H1 (cell line): ENCODE measurements around the gene ADSS1. TPM values are rescaled to one million over a fixed set of nuclear protein-coding genes. Genes with fewer than 3 reads are reported as not detected.

Experiments used
- CTCF ChIA-PET: fragments of 300-600 bp; sonication (Branson Sonifier 250); formaldehyde crosslinking; loops from one replicate; lab custom pipeline; 2021; ENCODE audit not compliant: partially characterized antibody; lab: Charles Lee
- POLR2A ChIA-PET: fragments of 300-600 bp; sonication (Branson Sonifier 250); formaldehyde crosslinking; loops from one replicate; lab custom pipeline; 2021; ENCODE audit warnings: inconsistent platforms; ENCODE audit not compliant: partially characterized antibody; lab: Charles Lee
- DNase-seq, 2 experiments: peaks; one replicate each; pipeline versions ENCODE4 v3.0.0 to v3.0.0-alpha.2; 2010 to 2022; ENCODE audit warnings: low spot score in 2 of 2, low read depth in 1 of 2, mixed read lengths in 1 of 2
- FAIRE-seq: peaks from 2 replicates; lab custom pipeline; 2011; peaks lifted over from hg19 to GRCh38; lab: Jason Lieb, UNC
- H2AFZ ChIP-seq: 2 replicates; pipeline ENCODE4 v1.8.1; 2012; ENCODE audit warnings: low read length, inconsistent platforms
- H2AK5ac ChIP-seq: 2 replicates; pipeline ENCODE4 v1.6.1; 2013; ENCODE audit warnings: low read depth, low read length
- H2BK120ac ChIP-seq: replicated peaks from 2 replicates; pipeline ENCODE3; 2013; ENCODE audit warnings: low read depth, low read length, inconsistent platforms
- H2BK12ac ChIP-seq: 2 replicates; pipeline ENCODE4 v1.6.1; 2013; ENCODE audit warnings: low read depth, low read length
- H2BK15ac ChIP-seq: 2 replicates; pipeline ENCODE4 v1.6.1; 2013; ENCODE audit warnings: low read length
- H2BK20ac ChIP-seq: 2 replicates; pipeline ENCODE4 v1.6.1; 2013; ENCODE audit warnings: low read length
- H2BK5ac ChIP-seq: 2 replicates; pipeline ENCODE4 v1.6.1; 2013; ENCODE audit warnings: low read depth, low read length
- H3K14ac ChIP-seq: 2 replicates; pipeline ENCODE4 v1.6.1; 2013; ENCODE audit warnings: inconsistent platforms; ENCODE audit not compliant: insufficient read length
- H3K18ac ChIP-seq: 2 replicates; pipeline ENCODE4 v1.6.1; 2013; ENCODE audit warnings: low read length; ENCODE audit errors: extremely low read depth
- H3K23ac ChIP-seq: 2 replicates; pipeline ENCODE4 v1.6.1; 2013; ENCODE audit warnings: inconsistent platforms; ENCODE audit not compliant: insufficient read length
- H3K23me2 ChIP-seq: 2 replicates; pipeline ENCODE4 v1.6.1; 2013; ENCODE audit warnings: low read depth, low read length
- H3K27ac ChIP-seq: 2 replicates; pipeline ENCODE4 v1.6.1; 2011; ENCODE audit warnings: low read depth, low read length, inconsistent platforms
- H3K27me3 ChIP-seq, 4 experiments: replicated peaks in 1 of 4; 1 replicate in 1 of 4; 2 replicates in 3 of 4; pipeline versions ENCODE4 v1.6.1 to v1.8.1; 2011 to 2013; ENCODE audit warnings: low read length in 3 of 4, mild to moderate bottlenecking in 3 of 4, inconsistent platforms in 2 of 4, mixed read lengths in 2 of 4, moderate library complexity in 1 of 4; ENCODE audit not compliant: control insufficient read depth in 3 of 4, insufficient read depth in 3 of 4; ENCODE audit errors: extremely low read depth in 1 of 4
- H3K36me3 ChIP-seq, 4 experiments: 2 replicates each; pipeline versions ENCODE4 v1.6.1 to v1.8.1; 2011 to 2013; ENCODE audit warnings: mild to moderate bottlenecking in 4 of 4, low read length in 3 of 4, moderate library complexity in 2 of 4, control low read depth in 1 of 4, inconsistent platforms in 1 of 4; ENCODE audit not compliant: insufficient read depth in 4 of 4, control insufficient read depth in 2 of 4
- H3K4ac ChIP-seq: replicated peaks from 2 replicates; pipeline ENCODE3; 2013; ENCODE audit warnings: low read length, low read depth, mixed read lengths, inconsistent platforms; ENCODE audit not compliant: insufficient read length
- H3K4me1 ChIP-seq, 4 experiments: replicated peaks in 1 of 4; 1 replicate in 1 of 4; 2 replicates in 3 of 4; pipeline versions ENCODE4 v1.6.1 to v1.8.1; 2011 to 2013; ENCODE audit warnings: low read length in 3 of 4, inconsistent platforms in 2 of 4, mixed read lengths in 1 of 4; ENCODE audit not compliant: insufficient read depth in 4 of 4, control insufficient read depth in 3 of 4
- H3K4me2 ChIP-seq, 2 experiments: 2 replicates each; pipeline versions ENCODE4 v1.6.1 to v1.8.1; 2011 to 2013; ENCODE audit warnings: low read depth in 2 of 2, low read length in 2 of 2, control low read depth in 1 of 2, inconsistent platforms in 1 of 2, mild to moderate bottlenecking in 1 of 2; ENCODE audit not compliant: insufficient read depth in 1 of 2
- H3K4me3 ChIP-seq, 4 experiments: fragments of 200-600, 300-600 bp in 1 of 4; sonication (generic), shearing (Covaris generic), sonication (Bioruptor Twin) in 1 of 4; 2 replicates each; pipeline versions ENCODE4 v1.5.1 to v1.8.1; 2011 to 2016; ENCODE audit warnings: low read length in 4 of 4, low read depth in 3 of 4, control low read depth in 2 of 4, inconsistent platforms in 2 of 4, mild to moderate bottlenecking in 2 of 4, mixed read lengths in 1 of 4, moderate library complexity in 1 of 4; ENCODE audit not compliant: insufficient read depth in 2 of 4; ENCODE audit errors: extremely low read depth in 1 of 4
- H3K56ac ChIP-seq: replicated peaks from 2 replicates; pipeline ENCODE3; 2013; ENCODE audit warnings: low read depth, mild to moderate bottlenecking, mixed read lengths, low read length, inconsistent platforms; ENCODE audit not compliant: insufficient read length
- H3K79me1 ChIP-seq: 2 replicates; pipeline ENCODE4 v1.6.1; 2013; ENCODE audit warnings: low read depth, low read length, control low read depth
- H3K79me2 ChIP-seq, 2 experiments: 2 replicates each; pipeline versions ENCODE4 v1.6.1 to v1.8.1; 2012 to 2013; ENCODE audit warnings: low read length in 2 of 2, mild to moderate bottlenecking in 2 of 2, inconsistent platforms in 1 of 2; ENCODE audit not compliant: insufficient read depth in 2 of 2, control insufficient read depth in 1 of 2
- H3K9ac ChIP-seq, 4 experiments: replicated peaks in 1 of 4; 1 replicate in 1 of 4; 2 replicates in 3 of 4; pipeline versions ENCODE4 v1.6.1 to v1.8.1; 2011 to 2013; ENCODE audit warnings: low read depth in 3 of 4, low read length in 3 of 4, control low read depth in 2 of 4, mild to moderate bottlenecking in 2 of 4, moderate library complexity in 2 of 4, inconsistent platforms in 1 of 4; ENCODE audit errors: extremely low read depth in 1 of 4
- H3K9me3 ChIP-seq, 2 experiments: 2 replicates each; pipeline versions ENCODE4 v1.6.1 to v1.8.1; 2012 to 2013; ENCODE audit warnings: mild to moderate bottlenecking in 2 of 2, moderate library complexity in 2 of 2, control low read depth in 1 of 2, inconsistent platforms in 1 of 2, low read depth in 1 of 2, low read length in 1 of 2, mixed read lengths in 1 of 2; ENCODE audit not compliant: insufficient read depth in 2 of 2
- H4K20me1 ChIP-seq, 2 experiments: replicated peaks in 1 of 2; 2 replicates each; pipeline versions ENCODE3 to v1.8.1; 2011 to 2013; ENCODE audit warnings: inconsistent platforms in 2 of 2, low read length in 2 of 2, mild to moderate bottlenecking in 1 of 2; ENCODE audit not compliant: insufficient read depth in 2 of 2, control insufficient read depth in 1 of 2
- H4K5ac ChIP-seq: 2 replicates; pipeline ENCODE4 v1.6.1; 2013; ENCODE audit warnings: low read length, low read depth, mixed read lengths, inconsistent platforms; ENCODE audit not compliant: insufficient read length
- H4K8ac ChIP-seq: 2 replicates; pipeline ENCODE4 v1.8.0; 2013; ENCODE audit warnings: mild to moderate bottlenecking, moderate library complexity, low read length, inconsistent platforms; ENCODE audit not compliant: insufficient read depth; ENCODE audit errors: extremely low read depth
- H4K91ac ChIP-seq: replicated peaks from 2 replicates; pipeline ENCODE3; 2013; ENCODE audit warnings: low read length, mixed read lengths, inconsistent platforms; ENCODE audit not compliant: insufficient read length
- EP300 ChIP-seq, 2 experiments: IDR thresholded peaks; 1 replicate in 1 of 2; 2 replicates in 1 of 2; pipeline ENCODE4 v1.6.1; 2011 to 2012; ENCODE audit warnings: low read depth in 2 of 2, low read length in 2 of 2, mild to moderate bottlenecking in 2 of 2, borderline replicate concordance in 1 of 2, inconsistent platforms in 1 of 2, moderate library complexity in 1 of 2
- POLR2AphosphoS5 ChIP-seq: IDR thresholded peaks from 2 replicates; pipeline ENCODE4 v1.6.1; 2011; ENCODE audit warnings: low read depth, low read length
- WGBS, 2 experiments: shearing (Covaris generic) in 1 of 2; methylation state at CpG; one replicate each; pipeline versions ENCODE4 v1.1.6 to v1.1.7; 2013 to 2015; ENCODE audit warnings: low lambda C conversion rate in 2 of 2, mixed read lengths in 2 of 2, inconsistent platforms in 1 of 2, low coverage in 1 of 2, missing lambda C conversion rate in 1 of 2; ENCODE audit not compliant: insufficient replicate concordance in 2 of 2, insufficient coverage in 1 of 2, insufficient read length in 1 of 2; ENCODE audit errors: extremely low coverage in 1 of 2, missing lambda C conversion rate in 1 of 2; 5-methylcytosine and 5-hydroxymethylcytosine counted together
- polyA plus RNA-seq, 7 experiments: library from polyadenylated mRNA; depleted of rRNA in 3 of 7; stranded (reverse) in 5 of 7; unstranded in 2 of 7; fragments of >200 nt in 5 of 7; fragments of 200-250 nt in 2 of 7; gene quantifications; 1 replicate in 5 of 7; 2 replicates in 1 of 7; 4 replicates in 1 of 7; pipeline versions ENCODE4 v1.2.1 to v1.2.3, GENCODE V29; 2011 to 2013; ENCODE audit warnings: missing spikeins in 2 of 7, mixed read lengths in 2 of 7
- total RNA-seq: library from RNA; stranded (reverse); fragmentation: NEBNext Ultra II Directional; extraction: Animal tissue kit (Norgen Biotek cat#: 25700); gene quantifications from 2 replicates; pipeline ENCODE4 v1.2.1, GENCODE V29; 2021

ADSS1 gene
- total and polyA plus RNA-seq, 2 of the 8 experiments (the other 6 are each of a cell fraction or from before 2014, with no cell fraction given), result 7.1 to 7.9 TPM

GRCh38 chr14:104710071-104710735 lies 13.8 kb upstream of the ADSS1 start:
- peak; percentile 50; the same call in 1 of the 2 replicates for TF ChIP-seq POLR2AphosphoS5
- TF ChIP-seq EP300 (IDR thresholded peaks at IDR 0.05; ENCODE audit: borderline replicate concordance in 1 of 2, low read depth in 2 of 2, low read length in 2 of 2), result no peak
- POLR2A ChIA-PET, result interaction anchor here (1.3 to 2.3 kb wide), 3 partner anchors 12 to 33 kb away, joined by 4 to 10 read pairs (median 6); no protein-coding TSS in a partner anchor
- H3K27me3 ChIP-seq, result no peaks in the 10 kb centered on the region
- H3K79me2 ChIP-seq, result no peaks in the 10 kb centered on the region
- no peak overlapping the region for H3K14ac ChIP-seq
- no peaks in the 10 kb centered on the region; the same call in 1 of the 2 replicates for H3K79me1 ChIP-seq
- H4K8ac ChIP-seq, result no peak overlapping the region
- H3K18ac ChIP-seq, result no peak overlapping the region
- peak overlapping the region; percentile 52; the same call in 1 of the 2 replicates for H2BK5ac ChIP-seq
- peak overlapping the region; percentile 63; the same call in 1 of the 2 replicates for H2BK12ac ChIP-seq
- H4K91ac ChIP-seq, result peak overlapping the region; percentile 81
- CTCF ChIA-PET, result interaction anchor here (0.6 to 3.8 kb wide), 14 partner anchors 12 to 199 kb away, joined by 3 to 17 read pairs (median 6); no protein-coding TSS in a partner anchor
- H3K9ac ChIP-seq, result no peak overlapping the region
- no peak overlapping the region for H3K23ac ChIP-seq
- H2BK120ac ChIP-seq, result no peak overlapping the region
- H3K56ac ChIP-seq, result no peak overlapping the region
- H3K4ac ChIP-seq, result no peak overlapping the region
- no peak overlapping the region for H2BK20ac ChIP-seq
- FAIRE-seq, result no peak
- no peak overlapping the region for H3K27ac ChIP-seq
- no peak overlapping the region for H2BK15ac ChIP-seq
- peaks cover 4 to 44% (median 7%) of the 10 kb centered on the region in 4 experiments; a peak in 5 of 8 replicates for H3K36me3 ChIP-seq
- 91% methylated on average over 34 of the region's 34 CpGs; no CpG with 5 or more reads in 1 of the 2 experiments for WGBS, 2 experiments
- H3K4me1 ChIP-seq, result peaks cover 0 to 15% (median 13%) of the 10 kb centered on the region in 4 experiments; a peak in 5 of 7 replicates
- peaks cover 0 to 20% of the 10 kb centered on the region in 2 experiments for H4K20me1 ChIP-seq
- no peaks in the 10 kb centered on the region for H3K23me2 ChIP-seq
- H3K4me3 ChIP-seq, result no peak overlapping the region
- H2AFZ ChIP-seq, result no peak overlapping the region
- H3K9me3 ChIP-seq, result no peaks in the 10 kb centered on the region
- no peak for DNase-seq
- peak overlapping the region; percentile 40; the same call in 1 of the 2 replicates for H2AK5ac ChIP-seq
- H3K4me2 ChIP-seq, result no peak overlapping the region
- H4K5ac ChIP-seq, result no peak overlapping the region
